GM23248 (cell line): ENCODE measurements around the gene PDP2.

Experiments
- EZH2 ChIP-seq: fragments of 200-600 bp; sonication (generic); IDR thresholded peaks from 2 replicates; pipeline ENCODE4 v1.6.1; 2018; ENCODE audit warnings: antibody characterized with exemption, mild to moderate bottlenecking; ENCODE audit not compliant: insufficient read depth, poor library complexity, severe bottlenecking
- EZH2phosphoT487 ChIP-seq: fragments of 200-600 bp; sonication (generic); IDR thresholded peaks from 2 replicates; pipeline ENCODE4 v1.6.1; 2018; ENCODE audit warnings: antibody characterized with exemption, moderate library complexity, mild to moderate bottlenecking, low read depth; ENCODE audit not compliant: insufficient read depth

GRCh38 chr16:66894948-66895688 is 14.8 kb downstream of the PDP2 start:
- TF ChIP-seq EZH2 (no peak), EZH2phosphoT487 (no peak)
